Activated CD8-positive, alpha-beta T cell treated with anti-CD3 and anti-CD28 coated beads, Interleukin-2, amount 10 ng/mL, durations not matched to agents 7 days and 5 days (primary cell): ENCODE measurements around the gene PRKCD. TPM values are rescaled to one million over a fixed set of nuclear protein-coding genes. Genes with fewer than 3 reads are reported as not detected.
A peak's percentile ranks its signal among the peaks of the same experiment; 100 is the strongest.

Source experiments
- ATAC-seq: fragments of 150-1000 bp; cut with Tn5 transposase; one replicate; pipeline ENCODE4 v1.10.0; 2021; ENCODE audit warnings: moderate library complexity
- CTCF ChIA-PET: fragments of 350-600 bp; sonication (Branson Sonifier 250); formaldehyde crosslinking; loops from one replicate; lab custom pipeline; 2021; ENCODE audit warnings: antibody characterized with exemption; lab: Charles Lee
- POLR2A ChIA-PET: fragments of 350-600 bp; sonication (Branson Sonifier 250); formaldehyde crosslinking; loops from one replicate; lab custom pipeline; 2021; ENCODE audit warnings: antibody characterized with exemption; lab: Charles Lee
- DNase-seq: peaks from one replicate; pipeline ENCODE4 v3.0.0-alpha.2; 2020
- H3K27ac Mint-ChIP-seq: one replicate; pipeline ENCODE4 v1.8.0; 2021; ENCODE audit warnings: mild to moderate bottlenecking, mixed read lengths
- H3K27me3 Mint-ChIP-seq: one replicate; pipeline ENCODE4 v1.8.0; 2021; ENCODE audit warnings: low read depth, mixed read lengths
- H3K36me3 Mint-ChIP-seq: one replicate; pipeline ENCODE4 v1.8.0; 2021; ENCODE audit warnings: low read depth, mixed read lengths
- H3K4me1 Mint-ChIP-seq: one replicate; pipeline ENCODE4 v1.8.0; 2021; ENCODE audit warnings: low read depth, mixed read lengths
- H3K4me3 Mint-ChIP-seq: one replicate; pipeline ENCODE4 v1.8.0; 2021; ENCODE audit warnings: mild to moderate bottlenecking, mixed read lengths
- H3K9me3 Mint-ChIP-seq: one replicate; pipeline ENCODE4 v1.8.0; 2022; ENCODE audit warnings: mixed read lengths; ENCODE audit not compliant: insufficient read depth
- total RNA-seq, 2 experiments: library from RNA; stranded (reverse); gene quantifications; one replicate each; pipeline ENCODE4 v1.2.3, GENCODE V29; 2021

PRKCD gene
- total RNA-seq, 2 experiments from 2014 or later: 19.5 to 20.5 TPM

DNA sequence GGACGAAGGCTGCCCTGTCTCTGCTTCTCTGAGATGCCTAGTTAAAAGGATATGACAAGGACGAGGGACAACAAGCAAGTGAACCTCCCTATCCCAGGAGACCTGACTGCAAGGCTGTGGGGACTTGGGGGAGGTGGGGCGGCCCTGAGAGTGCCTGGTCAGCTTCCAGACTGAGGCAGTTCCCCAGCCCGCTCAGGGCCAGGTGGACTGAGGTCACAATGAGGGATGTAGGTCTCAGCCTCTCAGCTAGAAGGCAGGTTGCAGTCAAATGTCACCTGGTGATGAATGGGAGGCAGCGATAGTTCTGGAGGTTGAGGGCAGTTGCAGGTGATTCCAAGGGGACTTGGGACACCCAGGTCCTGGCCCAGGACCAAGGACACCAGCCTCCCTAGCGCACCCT, 64.2 kb downstream of the PRKCD start:
- no peaks in the 10 kb centered on the region for H3K9me3 Mint-ChIP-seq
- DNase-seq: no peak
- no peaks in the 10 kb centered on the region for H3K27me3 Mint-ChIP-seq
- POLR2A ChIA-PET: no interaction called here
- H3K36me3 Mint-ChIP-seq: peaks cover 58% of the 10 kb centered on the region
- CTCF ChIA-PET: no interaction called here
- ATAC-seq: no peak
- H3K4me1 Mint-ChIP-seq: peaks cover under 1% of the 10 kb centered on the region
- no peak overlapping the region for H3K4me3 Mint-ChIP-seq
- no peak overlapping the region for H3K27ac Mint-ChIP-seq

DNA sequence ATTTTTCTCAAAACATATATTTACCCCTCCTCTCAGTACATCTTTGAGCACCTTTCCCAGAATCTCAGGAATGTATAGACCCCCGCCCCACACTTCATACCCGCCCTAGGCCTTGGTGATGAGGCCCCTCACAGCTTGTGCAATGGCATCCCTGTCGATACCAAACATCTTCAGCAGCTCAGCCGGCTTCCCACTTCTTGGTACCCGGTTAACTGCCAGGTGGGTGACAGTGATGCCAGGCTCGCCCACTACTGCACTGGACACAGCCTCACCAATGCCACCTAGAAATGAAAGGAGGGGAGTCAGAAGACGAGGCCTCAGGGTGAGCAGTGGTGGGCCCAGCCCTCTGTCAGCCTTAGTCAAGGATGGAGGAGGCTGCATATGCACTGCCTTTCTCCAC, 64.6 kb downstream of the PRKCD start:
- POLR2A ChIA-PET: no interaction called here
- no peaks in the 10 kb centered on the region for H3K27me3 Mint-ChIP-seq

DNA sequence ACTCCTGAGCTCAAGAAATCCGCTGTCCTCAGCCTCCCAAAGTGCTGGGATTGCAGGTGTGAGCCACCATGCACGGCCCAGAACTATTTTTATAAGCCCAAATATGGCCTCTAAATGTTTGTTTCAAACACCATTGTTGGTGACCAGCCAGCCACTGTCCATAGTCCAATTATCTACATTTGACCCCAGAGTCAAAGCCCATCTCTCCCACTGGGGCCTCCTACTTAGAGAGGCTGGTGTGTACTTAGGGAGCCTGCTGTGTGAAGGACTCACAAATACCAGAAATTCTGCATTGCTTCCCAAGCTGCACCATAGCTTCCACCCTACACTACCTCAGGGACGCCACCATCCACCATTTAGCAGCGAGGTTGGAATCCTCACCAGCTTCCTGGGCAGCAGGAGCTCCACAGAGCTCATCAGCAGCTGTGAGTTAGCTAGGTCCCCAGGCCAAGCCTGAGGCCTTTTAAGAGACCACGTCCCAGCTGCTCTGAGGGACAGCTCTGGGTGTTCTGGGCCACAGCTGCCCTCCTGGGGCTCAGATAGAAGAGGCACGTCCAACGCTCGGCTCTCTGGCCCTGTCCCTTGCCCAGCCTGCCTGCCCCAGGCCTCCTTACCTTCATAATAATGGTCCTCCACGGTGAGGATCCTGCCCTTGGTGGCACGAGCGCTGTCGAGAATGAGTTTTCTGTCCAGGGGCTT, 65.3 kb downstream of the PRKCD start:
- no peaks in the 10 kb centered on the region for H3K4me1 Mint-ChIP-seq
- no peak overlapping the region for H3K4me3 Mint-ChIP-seq
- peaks cover 61% of the 10 kb centered on the region for H3K36me3 Mint-ChIP-seq
- no peak overlapping the region for H3K27ac Mint-ChIP-seq
- H3K27me3 Mint-ChIP-seq: no peaks in the 10 kb centered on the region
- H3K9me3 Mint-ChIP-seq: no peaks in the 10 kb centered on the region
- DNase-seq (no peak), ATAC-seq (no peak)
- ChIA-PET POLR2A (interaction anchor here (1.4 kb wide), 1 partner anchor 21 kb away, joined by 3 read pairs; no protein-coding TSS in a partner anchor), CTCF (no interaction called here)

More for the DNA sequence above, 64.6 kb downstream of the PRKCD start:
- H3K27ac Mint-ChIP-seq: no peak overlapping the region
- ATAC-seq (no peak), DNase-seq (no peak)
- no peaks in the 10 kb centered on the region for H3K4me1 Mint-ChIP-seq
- no peak overlapping the region for H3K4me3 Mint-ChIP-seq
- H3K9me3 Mint-ChIP-seq: no peaks in the 10 kb centered on the region
- CTCF ChIA-PET: no interaction called here
- H3K36me3 Mint-ChIP-seq: peaks cover 61% of the 10 kb centered on the region

DNA sequence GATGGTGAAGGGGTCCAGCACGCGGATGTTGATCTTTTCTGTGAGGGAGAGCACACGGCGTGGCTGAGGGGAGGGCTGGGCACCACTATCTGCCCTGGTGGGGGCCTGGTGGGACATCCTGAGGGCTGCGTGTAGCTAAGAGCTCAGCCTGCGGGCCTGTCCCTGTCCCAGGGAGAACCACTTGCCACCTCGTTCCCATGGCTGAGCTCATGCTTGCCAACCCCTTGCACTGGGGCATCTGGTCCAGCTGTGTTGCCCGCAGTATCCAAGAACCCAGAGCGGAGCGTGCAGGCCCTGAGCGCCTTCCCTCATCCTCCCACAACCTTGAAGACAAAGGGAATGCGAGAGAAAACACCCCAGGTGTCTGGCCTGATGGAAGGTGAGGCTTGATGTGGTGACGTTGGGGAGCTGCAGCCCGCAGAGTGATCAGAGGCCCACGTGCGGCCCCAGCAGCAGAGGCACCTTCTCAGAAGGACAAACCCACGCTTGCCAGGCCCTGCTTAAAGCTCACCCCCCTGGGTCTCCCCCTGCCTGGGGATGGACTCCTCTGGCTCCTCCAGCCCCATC, 65.9 kb downstream of the PRKCD start:
- H3K9me3 Mint-ChIP-seq: no peaks in the 10 kb centered on the region
- peak overlapping the region; percentile 20 for H3K27ac Mint-ChIP-seq
- ChIA-PET POLR2A (interaction anchor here (1.4 kb wide), 1 partner anchor 21 kb away, joined by 3 read pairs; no protein-coding TSS in a partner anchor), CTCF (interaction anchor here (0.7 kb wide), 1 partner anchor 121 kb away, joined by 3 read pairs; no protein-coding TSS in a partner anchor)
- no peak overlapping the region for H3K4me3 Mint-ChIP-seq
- no peaks in the 10 kb centered on the region for H3K4me1 Mint-ChIP-seq
- peaks cover 60% of the 10 kb centered on the region for H3K36me3 Mint-ChIP-seq
- DNase-seq (no peak), ATAC-seq (no peak)
- no peaks in the 10 kb centered on the region for H3K27me3 Mint-ChIP-seq

DNA sequence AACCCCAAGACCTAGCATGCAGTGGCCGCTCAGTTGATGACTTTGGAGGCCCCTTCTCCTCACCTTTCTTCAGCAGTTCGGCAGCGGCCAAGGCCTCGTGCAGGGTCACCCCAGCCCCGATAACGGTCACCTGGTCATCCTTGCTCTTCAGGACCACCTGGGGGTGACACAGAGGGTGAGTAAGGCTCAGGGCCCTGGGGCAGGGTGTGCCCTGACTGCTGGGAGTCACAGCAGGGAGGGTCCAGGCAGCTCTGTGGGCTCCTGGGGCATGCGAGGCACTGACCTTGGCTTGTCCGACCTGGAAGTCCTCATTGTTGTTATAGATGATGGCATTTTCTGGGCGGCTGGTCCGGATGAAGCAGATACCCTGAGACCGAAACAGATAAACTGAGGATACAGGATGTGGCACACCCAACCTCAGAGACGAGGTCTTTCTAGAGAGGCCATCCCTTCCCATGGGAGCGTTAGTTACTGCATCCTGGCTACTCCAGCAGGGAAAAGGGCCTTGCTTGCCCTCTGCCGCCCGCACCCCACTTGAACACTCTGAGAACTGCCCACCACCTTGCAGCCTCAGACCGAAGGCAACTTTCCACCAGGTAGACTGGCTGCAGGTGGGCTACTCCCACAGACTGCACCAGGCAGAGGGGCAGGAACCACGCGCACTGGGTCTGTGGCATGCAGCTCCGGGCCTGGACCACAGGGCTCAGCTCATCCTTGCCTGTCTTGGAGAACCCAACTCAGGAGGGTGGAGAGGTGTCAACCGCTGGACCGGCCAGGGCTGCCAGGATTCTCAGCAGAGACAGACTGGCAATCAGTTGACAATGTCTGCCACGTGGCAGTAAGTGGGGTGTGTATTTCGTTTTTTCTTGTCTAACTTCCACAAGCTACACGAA, 67.2 kb downstream of the PRKCD start:
- Mint-ChIP-seq H3K27ac (no peak overlapping the region), H3K9me3 (no peaks in the 10 kb centered on the region), H3K27me3 (no peaks in the 10 kb centered on the region), H3K4me3 (no peak overlapping the region), H3K4me1 (no peaks in the 10 kb centered on the region), H3K36me3 (peaks cover 62% of the 10 kb centered on the region)
- DNase-seq: no peak
- ATAC-seq: no peak
- POLR2A ChIA-PET: no interaction called here
- CTCF ChIA-PET: interaction anchor here (0.8 to 1.5 kb wide), 2 partner anchors 8 to 21 kb away, joined by 3 to 4 read pairs; no protein-coding TSS in a partner anchor

DNA sequence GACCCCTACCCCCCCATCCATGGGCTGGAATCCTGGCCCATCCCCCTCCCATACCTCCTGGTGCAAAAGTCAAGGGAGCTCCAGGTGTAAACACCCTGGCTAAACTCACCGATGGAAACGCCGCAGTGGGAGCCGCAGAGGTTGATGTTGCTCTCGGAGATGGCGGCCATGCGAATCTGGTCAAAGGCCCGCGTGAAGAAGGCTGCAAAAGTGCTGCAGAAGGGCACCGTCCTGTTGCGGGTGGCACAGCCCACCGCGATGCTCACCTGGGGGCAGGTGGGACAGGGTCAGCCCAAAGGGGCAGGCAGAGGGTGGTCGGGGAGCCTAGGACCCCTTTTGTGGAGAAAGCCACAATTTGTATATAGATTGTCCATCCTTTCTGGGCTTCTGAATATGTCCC, 68.2 kb downstream of the PRKCD start:
- ChIA-PET POLR2A (no interaction called here), CTCF (no interaction called here)
- Mint-ChIP-seq H3K36me3 (peaks cover 65% of the 10 kb centered on the region), H3K9me3 (no peaks in the 10 kb centered on the region), H3K27ac (no peak overlapping the region), H3K27me3 (no peaks in the 10 kb centered on the region), H3K4me1 (peaks cover 8% of the 10 kb centered on the region), H3K4me3 (no peak overlapping the region)
- ATAC-seq (no peak), DNase-seq (no peak)

DNA sequence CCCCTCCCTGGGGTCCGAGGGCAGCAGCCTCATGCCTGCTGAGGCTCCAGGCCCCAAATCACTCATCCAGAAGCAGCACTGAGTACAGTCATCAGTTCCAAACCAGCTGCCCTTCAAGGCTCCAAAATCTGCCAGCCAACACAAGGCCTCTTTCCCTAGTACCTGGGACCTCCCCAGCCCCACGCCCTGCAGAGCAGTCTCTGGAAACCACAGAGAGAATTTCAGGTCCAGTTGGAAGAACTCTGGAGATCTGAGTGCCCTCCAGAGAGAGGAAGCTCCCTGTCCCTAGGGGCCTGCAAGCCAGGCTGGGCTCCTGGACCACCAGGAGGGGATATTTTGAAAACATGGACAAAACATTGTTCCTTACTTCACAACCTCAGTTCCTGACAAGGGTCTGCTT, 68.6 kb downstream of the PRKCD start:
- Mint-ChIP-seq H3K36me3 (peaks cover 67% of the 10 kb centered on the region), H3K27me3 (no peaks in the 10 kb centered on the region), H3K4me1 (peaks cover 12% of the 10 kb centered on the region), H3K27ac (no peak overlapping the region), H3K9me3 (no peaks in the 10 kb centered on the region), H3K4me3 (no peak overlapping the region)
- POLR2A ChIA-PET: no interaction called here
- CTCF ChIA-PET: no interaction called here
- DNase-seq (no peak), ATAC-seq (no peak)

DNA sequence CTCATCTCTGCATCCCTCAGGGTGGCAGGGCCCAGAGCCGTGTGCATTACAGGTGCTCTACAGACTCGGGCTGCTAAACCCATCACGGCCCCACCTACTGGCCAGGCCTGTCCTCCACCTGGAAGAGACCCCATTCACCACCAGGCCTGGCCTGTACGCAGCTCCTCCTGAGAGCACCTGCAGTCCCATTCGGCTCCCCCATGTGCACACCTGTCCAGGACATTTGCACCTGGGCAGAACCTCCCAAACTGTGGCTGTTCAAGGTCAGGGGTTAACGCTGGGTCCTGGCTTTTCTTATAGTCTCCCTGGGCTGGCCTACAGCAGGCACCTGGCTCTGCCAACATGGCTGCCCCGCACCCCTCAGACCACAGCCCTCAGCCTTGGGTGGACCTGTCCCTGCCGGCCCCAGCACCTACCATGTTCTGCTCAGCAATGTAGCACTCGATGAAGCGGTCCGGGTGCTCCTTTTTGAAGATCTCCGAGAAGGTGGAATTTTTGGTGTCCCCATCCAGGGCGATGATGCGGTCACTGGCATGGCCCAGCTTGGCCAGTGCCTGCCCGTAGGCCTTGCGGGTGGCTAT, 69.1 kb downstream of the PRKCD start:
- H3K4me1 Mint-ChIP-seq: peaks cover 17% of the 10 kb centered on the region
- no peak overlapping the region for H3K27ac Mint-ChIP-seq
- no peaks in the 10 kb centered on the region for H3K9me3 Mint-ChIP-seq
- no peaks in the 10 kb centered on the region for H3K27me3 Mint-ChIP-seq
- ATAC-seq (peak; percentile 33), DNase-seq (no peak)
- CTCF ChIA-PET: no interaction called here
- POLR2A ChIA-PET: no interaction called here
- H3K36me3 Mint-ChIP-seq: peaks cover 66% of the 10 kb centered on the region
- H3K4me3 Mint-ChIP-seq: no peak overlapping the region

DNA sequence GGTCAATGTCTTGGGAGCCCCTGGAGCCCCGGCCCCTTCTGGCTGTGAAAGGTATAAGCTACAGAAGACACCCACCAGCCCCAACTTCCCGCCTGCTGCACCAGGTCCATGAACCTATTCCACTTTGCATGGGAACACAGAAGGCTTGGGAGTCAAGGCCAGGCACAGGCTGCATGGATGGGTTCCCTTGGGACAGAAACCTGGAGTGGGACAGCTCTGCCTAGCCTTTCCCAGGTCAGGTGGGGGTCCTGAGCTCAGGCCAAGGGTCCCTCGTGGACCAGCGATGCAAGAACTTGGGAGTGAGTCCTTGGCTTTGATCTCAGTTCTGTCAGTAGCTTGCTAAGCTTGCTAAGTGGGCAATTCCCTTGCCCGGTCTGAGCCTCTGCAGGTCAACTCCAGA, 69.8 kb downstream of the PRKCD start:
- Mint-ChIP-seq H3K4me1 (peaks cover 24% of the 10 kb centered on the region), H3K27me3 (no peaks in the 10 kb centered on the region), H3K27ac (no peak overlapping the region), H3K4me3 (no peak overlapping the region), H3K9me3 (no peaks in the 10 kb centered on the region), H3K36me3 (peaks cover 67% of the 10 kb centered on the region)
- CTCF ChIA-PET: no interaction called here
- POLR2A ChIA-PET: no interaction called here
- no peak for ATAC-seq
- no peak for DNase-seq

DNA sequence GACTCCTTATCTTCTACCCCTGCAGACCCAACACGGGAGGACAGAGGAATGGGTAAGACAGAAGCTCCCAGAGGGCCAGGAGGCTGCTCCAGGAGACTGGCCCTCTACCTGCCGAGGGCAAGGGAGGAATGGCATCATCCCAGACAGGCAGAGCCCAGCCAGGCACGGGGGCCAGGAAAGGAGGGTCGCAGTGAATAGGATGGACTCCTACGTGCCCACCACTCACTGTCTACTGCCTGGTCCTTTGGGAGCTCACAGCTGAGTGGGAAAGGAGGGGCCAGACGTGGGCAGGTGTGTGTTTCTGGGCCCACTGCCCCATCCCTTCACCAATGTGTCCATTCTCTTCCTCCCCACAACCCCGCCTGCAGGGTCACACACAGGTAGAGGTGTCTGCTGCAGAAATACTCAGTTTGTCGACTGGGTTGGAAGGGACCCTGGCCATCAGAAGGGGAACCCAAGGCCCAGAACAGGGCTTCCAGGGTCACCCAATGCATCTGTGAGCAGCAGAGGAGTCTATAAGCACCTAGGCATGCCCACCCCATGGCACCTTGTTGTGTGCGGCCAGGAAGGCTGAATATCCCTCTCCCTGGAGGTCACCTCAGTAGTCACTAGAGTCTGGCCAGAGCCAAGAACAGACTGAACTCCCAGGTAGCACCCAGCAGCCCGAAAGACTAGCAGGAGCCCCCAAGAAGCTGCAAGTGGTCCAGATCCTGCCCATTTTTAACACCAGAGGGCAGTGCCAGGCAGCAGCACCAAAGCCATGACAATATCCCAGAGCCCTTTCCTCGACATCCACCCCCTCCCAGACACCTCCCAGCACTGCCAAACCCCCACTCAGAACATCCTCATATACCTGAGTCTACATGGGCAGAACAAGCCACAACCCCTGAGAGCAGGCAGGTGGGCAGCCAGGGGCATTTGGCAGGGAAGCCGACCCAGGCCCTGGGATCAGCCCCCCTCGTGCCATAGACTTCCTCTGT, 70.8 kb downstream of the PRKCD start:
- H3K4me1 Mint-ChIP-seq: peaks cover 34% of the 10 kb centered on the region
- peak overlapping the region; percentile 46 for H3K27ac Mint-ChIP-seq
- no peaks in the 10 kb centered on the region for H3K27me3 Mint-ChIP-seq
- peaks cover 63% of the 10 kb centered on the region for H3K36me3 Mint-ChIP-seq
- DNase-seq: no peak
- H3K9me3 Mint-ChIP-seq: no peaks in the 10 kb centered on the region
- no peak for ATAC-seq
- ChIA-PET CTCF (no interaction called here), POLR2A (interaction anchor here (1.4 kb wide), 1 partner anchor 23 kb away, joined by 3 read pairs; no protein-coding TSS in a partner anchor)
- no peak overlapping the region for H3K4me3 Mint-ChIP-seq
